8988T (cell line): ENCODE data around the gene ATRNL1.

Source experiments
- DNase-seq: peaks from one replicate; pipeline ENCODE4 v3.0.0; 2011

ATRNL1 gene

GRCh38 chr10:115915429-115915828, 822.3 kb downstream of the ATRNL1 start:
- DNase-seq: no peak

GRCh38 chr10:115918812-115919211, 825.6 kb downstream of the ATRNL1 start:
- no peak for DNase-seq

GRCh38 chr10:115921795-115922194, 828.6 kb downstream of the ATRNL1 start:
- no peak for DNase-seq

- no peak for DNase-seq
These were observed 838.1 kb downstream of the ATRNL1 start for GRCh38 chr10:115931309-115931708.

- DNase-seq: no peak
These were observed 838.9 kb downstream of the ATRNL1 start for GRCh38 chr10:115932099-115932498.

GRCh38 chr10:115933098-115933497, 839.9 kb downstream of the ATRNL1 start:
- no peak for DNase-seq

GRCh38 chr10:115935731-115936130, 842.6 kb downstream of the ATRNL1 start:
- no peak for DNase-seq

- no peak for DNase-seq
These were observed 844.0 kb downstream of the ATRNL1 start for GRCh38 chr10:115936926-115937767.

GRCh38 chr10:115937768-115938056, 844.5 kb downstream of the ATRNL1 start:
- DNase-seq: no peak

GRCh38 chr10:115939101-115939854, 846.1 kb downstream of the ATRNL1 start:
- no peak for DNase-seq

GRCh38 chr10:115941361-115941771, 848.2 kb downstream of the ATRNL1 start:
- DNase-seq: no peak

GRCh38 chr10:115942101-115942500, 848.9 kb downstream of the ATRNL1 start:
- no peak for DNase-seq

GRCh38 chr10:115944538-115944937, 851.4 kb downstream of the ATRNL1 start:
- no peak for DNase-seq

GRCh38 chr10:115945701-115946445, 852.7 kb downstream of the ATRNL1 start:
- DNase-seq: no peak

- no peak for DNase-seq
These were observed 853.9 kb downstream of the ATRNL1 start for GRCh38 chr10:115947104-115947503.

- no peak for DNase-seq
These were observed 855.3 kb downstream of the ATRNL1 start for GRCh38 chr10:115948465-115948864.

GRCh38 chr10:115949282-115949844, 856.2 kb downstream of the ATRNL1 start:
- DNase-seq: no peak

- no peak for DNase-seq
These were observed 857.2 kb downstream of the ATRNL1 start for GRCh38 chr10:115950320-115950719.

GRCh38 chr10:115951242-115951641, 858.1 kb downstream of the ATRNL1 start:
- no peak for DNase-seq

- no peak for DNase-seq
These were observed 860.1 kb downstream of the ATRNL1 start for GRCh38 chr10:115953281-115953680.

GRCh38 chr10:115953968-115954367, 860.8 kb downstream of the ATRNL1 start:
- no peak for DNase-seq

- no peak for DNase-seq
These were observed 863.3 kb downstream of the ATRNL1 start for GRCh38 chr10:115956225-115957011.
